Measurements from ENCODE around the gene DHCR24.

DHCR24 gene

GRCh38 chr1:54814571-54814970, 72.4 kb downstream of the DHCR24 start:
- DNase-seq, result no peak

DNA sequence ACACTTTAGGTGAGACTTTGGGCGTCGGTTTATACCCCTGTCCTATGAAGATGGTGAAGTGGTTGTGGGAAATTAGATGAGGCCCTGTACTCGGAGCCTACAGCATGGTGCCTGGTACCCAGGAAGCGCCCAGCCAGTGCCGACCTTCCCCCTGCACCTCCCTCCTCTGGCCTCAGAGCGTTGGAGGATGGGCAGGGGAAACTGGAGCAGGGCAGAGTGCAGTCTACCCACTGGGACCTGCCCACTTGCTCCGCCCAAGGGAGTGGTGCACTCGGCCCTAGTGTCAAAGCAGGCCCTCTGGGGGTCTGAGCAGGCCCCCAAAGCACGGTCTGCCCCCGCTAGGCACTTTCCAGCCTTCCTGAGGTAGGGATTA, 72.9 kb downstream of the DHCR24 start:
- no peak for DNase-seq

- no peak for DNase-seq
Measured at GRCh38 chr1:54813485-54814125, 73.4 kb downstream of the DHCR24 start.

DNA sequence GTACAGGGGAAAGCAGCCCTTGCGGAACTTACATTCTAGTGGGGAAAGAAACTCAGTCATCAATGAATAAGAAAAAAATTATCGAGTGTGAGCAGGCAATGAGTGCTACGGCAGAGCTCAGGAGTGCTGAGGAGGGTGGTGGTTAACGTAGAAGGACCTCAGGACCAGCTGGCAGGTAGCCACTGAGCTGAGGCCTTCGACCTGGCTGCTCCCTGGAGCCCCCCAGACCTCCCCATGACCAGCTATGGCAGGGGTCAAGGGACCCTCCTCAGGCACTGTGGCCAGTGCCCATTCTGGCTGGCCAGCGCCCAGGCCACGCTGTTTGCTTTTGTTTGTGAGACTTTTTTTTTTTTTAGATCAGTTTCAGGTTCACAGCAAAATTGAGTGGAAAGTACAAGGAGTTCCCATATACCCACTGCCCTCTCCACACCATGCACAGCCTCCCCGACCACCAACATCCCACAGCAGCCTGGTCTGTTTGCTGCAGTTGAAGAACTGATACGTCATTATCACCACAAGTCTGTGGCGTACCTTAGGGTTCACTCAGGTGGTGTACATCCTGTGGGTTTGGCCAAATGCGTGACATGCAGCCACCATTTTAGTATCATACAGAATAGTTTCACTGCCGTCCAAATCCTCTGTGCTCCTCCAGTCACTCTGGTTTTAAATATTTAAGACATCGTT, 74.1 kb downstream of the DHCR24 start:
- DNase-seq, result no peak

GRCh38 chr1:54811739-54812655, 75.0 kb downstream of the DHCR24 start:
- no peak for DNase-seq

GRCh38 chr1:54811066-54811465, 75.9 kb downstream of the DHCR24 start:
- no peak for DNase-seq

DNA sequence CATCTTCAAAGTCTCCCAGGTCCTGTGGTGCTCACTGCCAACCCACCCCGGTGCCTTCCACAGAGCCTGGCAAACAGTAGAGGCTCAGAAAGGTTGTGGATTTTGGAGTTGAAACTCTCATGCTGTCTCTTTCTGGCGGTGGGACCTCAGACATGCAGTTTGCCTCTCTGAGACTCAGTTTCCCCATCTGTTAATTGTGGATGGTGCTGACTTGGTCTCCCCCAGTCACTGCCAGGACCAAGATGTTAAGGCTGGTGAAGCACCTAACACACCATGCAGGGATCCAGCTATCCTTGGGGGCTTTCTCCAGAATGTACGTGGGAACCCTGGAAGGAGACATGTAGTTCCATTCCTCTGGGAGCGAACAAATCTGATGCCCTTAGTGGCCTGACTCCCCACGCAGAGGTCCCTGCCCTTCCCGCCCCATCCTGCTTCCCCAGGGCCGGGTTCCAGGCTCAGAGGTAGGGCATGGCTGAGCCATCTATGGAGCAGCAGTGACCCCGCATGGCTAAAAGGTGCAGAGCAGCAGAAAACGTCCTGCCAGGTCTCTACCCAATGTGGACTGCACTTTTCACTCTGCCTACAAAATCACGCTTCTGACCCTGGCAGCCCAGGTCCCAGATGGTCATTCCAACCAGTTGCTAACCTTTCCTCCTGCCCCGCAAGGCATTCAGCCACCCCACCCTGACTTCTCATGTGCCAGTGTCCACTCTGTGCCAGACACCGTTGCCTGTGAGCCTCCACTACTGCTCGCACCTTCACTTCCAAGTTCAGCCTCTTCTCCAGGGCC, 76.6 kb downstream of the DHCR24 start:
- peak; percentile 61 to 80 (median 78) for DNase-seq

GRCh38 chr1:54809496-54810074, 77.4 kb downstream of the DHCR24 start:
- DNase-seq, result no peak

GRCh38 chr1:54808443-54809207, 78.4 kb downstream of the DHCR24 start:
- DNase-seq, result no peak

DNA sequence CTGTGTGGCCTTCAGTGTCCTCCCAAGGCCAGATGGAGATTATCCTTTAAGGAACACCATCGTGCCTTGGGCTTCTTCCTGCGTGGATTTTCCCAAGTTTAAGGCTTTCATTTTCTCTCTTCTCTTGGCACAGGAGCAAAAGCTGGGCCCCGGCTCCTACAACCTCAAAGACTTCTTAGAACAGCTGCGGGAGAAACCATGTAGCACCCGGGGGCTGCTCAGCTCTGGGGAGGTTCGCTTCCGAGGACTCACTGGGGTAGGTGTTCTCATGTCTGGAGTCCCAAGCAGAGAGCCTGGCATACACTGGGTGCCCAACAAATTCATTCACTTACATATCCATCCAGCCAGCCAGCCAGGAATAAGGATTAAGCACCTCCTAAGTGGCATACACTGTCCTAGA, 79.2 kb downstream of the DHCR24 start:
- DNase-seq, result no peak

- peak; percentile 24 to 51 (median 50) for DNase-seq
Measured at GRCh38 chr1:54806931-54807611, 79.9 kb downstream of the DHCR24 start.

GRCh38 chr1:54805981-54806381, 81.0 kb downstream of the DHCR24 start:
- no peak for DNase-seq

DNA sequence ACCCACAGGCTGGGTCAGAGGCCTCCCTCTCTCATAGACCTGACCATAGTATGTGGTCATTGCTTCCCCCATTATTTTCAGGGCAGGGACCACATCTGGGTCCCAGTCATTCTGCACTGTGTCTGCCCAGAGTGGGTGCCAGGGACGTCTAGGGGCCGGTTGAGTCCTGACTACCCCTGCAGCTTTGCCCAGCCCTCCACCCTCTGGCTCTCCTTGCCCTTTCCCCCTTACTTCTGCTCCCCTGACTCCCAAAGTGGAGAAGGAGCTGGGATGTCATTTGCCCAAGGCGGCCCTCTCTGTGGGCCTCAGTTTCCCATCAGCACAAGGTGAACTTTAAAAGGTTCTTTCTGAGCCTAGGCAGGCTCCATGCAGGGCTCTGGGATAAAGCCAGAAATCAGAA, 81.5 kb downstream of the DHCR24 start:
- DNase-seq, result no peak

- DNase-seq, result peak in 1 of 4 experiments; percentile 22
Measured at GRCh38 chr1:54804471-54805132, 82.4 kb downstream of the DHCR24 start.

DNA sequence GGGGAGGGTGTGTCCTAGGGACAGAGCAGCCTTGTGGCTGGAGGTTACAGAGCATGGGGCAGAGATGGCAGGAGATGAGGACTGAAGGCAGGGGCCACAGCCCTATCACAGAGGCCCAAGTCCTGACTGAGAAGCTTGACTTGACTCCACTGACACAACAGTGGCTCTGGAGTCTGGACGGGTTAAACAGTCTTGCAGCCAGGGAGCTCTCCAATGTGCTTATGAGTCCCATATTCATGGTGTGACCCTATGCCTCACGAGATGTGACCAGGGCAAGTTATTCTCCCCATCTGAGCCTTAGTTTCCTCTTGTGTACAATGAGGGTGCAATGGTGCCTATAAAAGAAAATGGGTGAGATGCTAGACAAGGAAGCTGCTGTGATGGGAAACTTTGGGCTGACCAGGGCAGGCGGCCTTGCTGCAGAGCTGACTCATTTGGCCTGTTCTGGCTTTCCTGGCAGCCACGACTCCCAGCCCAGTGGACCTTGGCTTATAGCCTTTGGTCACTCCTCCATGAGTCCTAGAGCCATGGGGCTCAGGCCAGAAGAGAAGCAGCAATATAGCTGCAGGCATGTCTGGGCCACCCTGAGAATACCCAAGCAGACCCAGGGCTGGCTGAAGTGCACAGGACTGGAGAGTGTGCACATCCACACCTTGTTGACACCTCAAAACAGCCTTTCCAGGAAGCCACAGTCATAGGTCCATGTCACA, 83.1 kb downstream of the DHCR24 start:
- DNase-seq, result no peak

GRCh38 chr1:54800899-54801759, 85.9 kb downstream of the DHCR24 start, which contains the start of gene TTC22:
Gene TTC22 (minus strand): TSS chr1:54801323. CDS start chr1:54801163, 160 bp downstream.
- DNase-seq, result peak in 3 of 4 experiments; percentile 30 to 65 (median 43)

DNA sequence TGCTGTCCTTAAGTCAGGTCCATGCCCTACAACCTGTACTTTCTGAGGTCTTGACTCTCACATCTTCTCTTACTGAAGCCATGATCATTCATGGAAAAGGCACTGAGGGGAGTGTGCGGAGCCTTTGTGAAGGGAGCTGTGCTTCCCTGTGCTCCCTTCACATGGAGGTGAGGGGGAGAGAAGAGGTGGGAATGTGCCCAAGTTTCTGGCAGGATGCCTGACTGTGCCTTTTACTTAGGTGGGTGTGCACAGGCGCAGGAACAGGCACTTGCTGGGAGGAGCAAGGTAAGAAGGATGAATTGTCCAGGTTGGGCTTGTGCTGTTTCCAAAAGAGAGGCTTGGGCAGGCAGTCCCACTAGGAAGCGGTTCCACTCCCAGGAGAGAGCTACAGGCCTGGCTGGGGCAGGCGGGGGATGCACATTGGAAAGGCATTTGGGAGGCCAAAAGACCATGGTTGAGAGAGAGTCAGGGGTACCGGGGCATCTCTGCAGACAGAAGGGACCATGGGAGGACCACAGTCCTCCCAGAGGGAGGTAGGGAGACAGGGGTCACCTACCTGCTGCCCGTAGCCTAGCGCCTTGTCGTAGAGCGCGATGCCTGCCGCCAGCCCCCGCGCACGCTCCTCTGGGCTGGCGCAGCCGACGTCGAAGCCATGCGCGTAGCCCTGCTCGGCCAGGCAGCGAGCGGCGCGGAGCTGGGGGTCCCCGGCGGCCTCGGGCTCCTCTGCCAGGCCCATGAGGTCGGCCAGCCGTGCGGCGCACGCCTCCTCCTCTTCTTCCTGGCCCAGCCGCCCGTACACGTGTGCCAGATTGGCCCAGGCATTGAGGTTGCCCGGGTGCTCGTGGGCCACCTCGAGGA, 86.7 kb downstream of the DHCR24 start:
- no peak for DNase-seq

Data from suppressor macrophage (primary cell).